ENCODE data around the gene HYCC2.

HYCC2 gene

DNA sequence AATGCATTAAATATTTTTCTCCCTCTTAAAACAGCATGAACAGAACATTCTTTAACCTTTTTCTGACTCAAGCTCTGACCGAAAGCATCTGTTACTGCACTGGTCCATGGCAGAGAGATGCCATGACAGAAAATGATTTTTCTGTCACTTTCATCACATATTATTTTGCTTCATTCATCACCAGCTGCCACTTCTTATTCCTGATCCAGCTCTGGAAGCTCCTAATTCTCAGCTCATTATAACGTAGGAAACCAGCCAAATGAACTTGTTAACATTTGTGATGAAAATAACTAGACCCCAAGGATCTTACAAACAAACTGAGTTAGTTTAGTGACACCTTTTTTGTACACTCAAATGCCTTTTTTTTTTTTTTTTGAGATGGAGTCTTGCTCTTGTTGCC, 36.9 kb upstream of the HYCC2 start:
- ChIA-PET POLR2A (no interaction called here), CTCF (interaction anchor here (1.8 kb wide), 1 partner anchor 50 kb away, joined by 7 read pairs; no protein-coding TSS in a partner anchor)
- no peak overlapping the region for H3K27ac ChIP-seq (ENCODE audit: extremely low read depth, low read depth, low read length)
- H3K9me3 ChIP-seq (ENCODE audit: control insufficient read depth, insufficient read depth, low read depth, low read length): no peaks in the 10 kb centered on the region
- no peaks in the 10 kb centered on the region for H3K36me3 ChIP-seq (ENCODE audit: control insufficient read depth in 2 of 2, insufficient read depth in 1 of 2, low read length in 2 of 2)
- TF ChIP-seq ZNF48 (tag by site-specific recombination; IDR thresholded peaks at IDR 0.05): no peak
- no peak overlapping the region for H3K4me3 ChIP-seq (ENCODE audit: low read depth, low read length)
- no peaks in the 10 kb centered on the region for H3K4me1 ChIP-seq (ENCODE audit: control insufficient read depth, insufficient read depth, low read length)

DNA sequence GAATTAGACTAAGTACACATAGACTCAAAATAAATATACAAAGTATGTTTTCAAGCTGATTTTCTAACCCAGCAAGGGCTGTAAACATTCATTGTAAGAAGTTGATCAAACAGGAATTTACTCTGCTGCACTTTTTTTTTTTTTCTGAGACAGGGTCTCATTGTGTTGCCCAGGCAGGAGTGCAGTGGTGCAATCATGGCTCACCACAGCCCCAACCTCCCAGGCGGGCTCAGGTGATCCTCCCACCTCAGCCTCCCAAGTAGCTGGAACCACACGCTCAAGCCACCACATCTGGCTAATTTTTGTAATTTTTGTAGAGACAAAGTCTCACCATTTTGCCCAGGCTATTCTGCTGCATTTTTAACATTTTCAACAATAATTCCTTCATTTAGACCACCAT, 36.2 kb upstream of the HYCC2 start:
- Histone ChIP-seq H3K27ac (ENCODE audit: extremely low read depth, low read depth, low read length) (no peak overlapping the region), H3K4me3 (ENCODE audit: low read depth, low read length) (no peak overlapping the region), H3K9me3 (ENCODE audit: control insufficient read depth, insufficient read depth, low read depth, low read length) (no peaks in the 10 kb centered on the region), H3K36me3 (ENCODE audit: control insufficient read depth in 2 of 2, insufficient read depth in 1 of 2, low read length in 2 of 2) (no peaks in the 10 kb centered on the region), H3K4me1 (ENCODE audit: control insufficient read depth, insufficient read depth, low read length) (no peaks in the 10 kb centered on the region)
- TF ChIP-seq ZNF138 (tag by site-specific recombination; IDR thresholded peaks at IDR 0.05; ENCODE audit: borderline replicate concordance) (no peak), ZNF600 (tag by site-specific recombination; IDR thresholded peaks at IDR 0.05) (no peak), ZFP37 (tag by site-specific recombination; IDR thresholded peaks at IDR 0.05) (no peak), ZNF610 (tag by site-specific recombination; IDR thresholded peaks at IDR 0.05; ENCODE audit: borderline replicate concordance) (no peak), ZFP69B (tag by site-specific recombination; IDR thresholded peaks at IDR 0.05) (no peak), ZNF10 (tag by site-specific recombination; IDR thresholded peaks at IDR 0.05) (no peak), ZNF639 (tag by site-specific recombination; IDR thresholded peaks at IDR 0.05) (no peak), ZBTB7A (tag by site-specific recombination; IDR thresholded peaks at IDR 0.05; ENCODE audit: low read depth) (no peak), OVOL3 (tag by site-specific recombination; IDR thresholded peaks at IDR 0.05) (no peak), PRDM1 (tag by site-specific recombination; IDR thresholded peaks at IDR 0.05) (no peak)
- TF ChIP-seq, protein P1, sequence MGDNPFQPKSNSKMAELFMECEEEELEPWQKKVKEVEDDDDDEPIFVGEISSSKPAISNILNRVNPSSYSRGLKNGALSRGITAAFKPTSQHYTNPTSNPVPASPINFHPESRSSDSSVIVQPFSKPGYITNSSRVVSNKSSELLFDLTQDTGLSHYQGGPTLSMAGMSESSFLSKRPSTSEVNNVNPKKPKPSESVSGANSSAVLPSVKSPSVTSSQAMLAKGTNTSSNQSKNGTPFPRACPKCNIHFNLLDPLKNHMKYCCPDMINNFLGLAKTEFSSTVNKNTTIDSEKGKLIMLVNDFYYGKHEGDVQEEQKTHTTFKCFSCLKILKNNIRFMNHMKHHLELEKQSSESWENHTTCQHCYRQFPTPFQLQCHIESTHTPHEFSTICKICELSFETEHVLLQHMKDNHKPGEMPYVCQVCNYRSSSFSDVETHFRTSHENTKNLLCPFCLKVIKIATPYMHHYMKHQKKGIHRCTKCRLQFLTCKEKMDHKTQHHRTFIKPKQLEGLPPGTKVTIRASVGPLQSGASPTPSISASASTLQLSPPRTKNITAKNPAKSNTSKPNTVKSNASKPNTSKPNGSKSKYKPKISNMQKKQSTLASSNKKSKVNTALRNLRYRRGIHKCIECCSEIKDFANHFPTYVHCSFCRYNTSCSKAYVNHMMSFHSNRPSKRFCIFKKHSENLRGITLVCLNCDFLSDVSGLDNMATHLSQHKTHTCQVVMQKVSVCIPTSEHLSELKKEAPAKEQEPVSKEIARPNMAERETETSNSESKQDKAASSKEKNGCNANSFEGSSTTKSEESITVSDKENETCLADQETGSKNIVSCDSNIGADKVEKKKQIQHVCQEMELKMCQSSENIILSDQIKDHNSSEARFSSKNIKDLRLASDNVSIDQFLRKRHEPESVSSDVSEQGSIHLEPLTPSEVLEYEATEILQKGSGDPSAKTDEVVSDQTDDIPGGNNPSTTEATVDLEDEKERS (tag by site-specific recombination; IDR thresholded peaks at IDR 0.05): no peak
- POLR2A ChIA-PET: no interaction called here
- CTCF ChIA-PET: interaction anchor here (0.6 to 1.8 kb wide), 2 partner anchors 15 to 50 kb away, joined by 4 to 7 read pairs; no protein-coding TSS in a partner anchor

DNA sequence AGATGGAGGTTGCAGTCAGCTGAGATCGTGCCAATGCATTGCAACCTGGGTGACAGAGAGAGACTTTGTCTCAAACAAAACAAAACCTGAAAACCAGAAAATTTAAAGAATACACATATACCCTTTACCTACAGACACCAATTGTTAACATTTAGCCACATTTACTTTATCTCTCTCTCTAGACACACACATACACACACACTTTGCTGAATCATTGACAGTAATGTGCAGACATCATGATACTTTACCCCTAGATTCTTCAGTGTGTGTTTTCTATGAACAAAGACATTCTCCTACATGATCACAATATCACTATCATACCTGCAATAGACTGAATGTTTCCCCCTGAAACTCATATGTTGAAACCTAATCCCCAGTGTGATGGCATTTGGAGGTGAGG, 34.3 kb upstream of the HYCC2 start:
- ChIA-PET POLR2A (no interaction called here), CTCF (no interaction called here)
- H3K27ac ChIP-seq (ENCODE audit: extremely low read depth, low read depth, low read length): no peak overlapping the region
- H3K9me3 ChIP-seq (ENCODE audit: control insufficient read depth, insufficient read depth, low read depth, low read length): no peaks in the 10 kb centered on the region
- H3K36me3 ChIP-seq (ENCODE audit: control insufficient read depth in 2 of 2, insufficient read depth in 1 of 2, low read length in 2 of 2): no peaks in the 10 kb centered on the region
- H3K4me1 ChIP-seq (ENCODE audit: control insufficient read depth, insufficient read depth, low read length): no peaks in the 10 kb centered on the region
- TF ChIP-seq ZNF792 (tag by site-specific recombination; IDR thresholded peaks at IDR 0.05): no peak
- TF ChIP-seq ZNF571 (tag by site-specific recombination; IDR thresholded peaks at IDR 0.05): no peak
- no peak for TF ChIP-seq ZNF610 (tag by site-specific recombination; IDR thresholded peaks at IDR 0.05; ENCODE audit: borderline replicate concordance)
- TF ChIP-seq ZNF324 (tag by site-specific recombination; IDR thresholded peaks at IDR 0.05): no peak
- no peak for TF ChIP-seq ZNF514 (tag by site-specific recombination; IDR thresholded peaks at IDR 0.05)
- no peak for TF ChIP-seq EGR2 (tag by site-specific recombination; IDR thresholded peaks at IDR 0.05; ENCODE audit: low read depth)
- TF ChIP-seq, protein P2, sequence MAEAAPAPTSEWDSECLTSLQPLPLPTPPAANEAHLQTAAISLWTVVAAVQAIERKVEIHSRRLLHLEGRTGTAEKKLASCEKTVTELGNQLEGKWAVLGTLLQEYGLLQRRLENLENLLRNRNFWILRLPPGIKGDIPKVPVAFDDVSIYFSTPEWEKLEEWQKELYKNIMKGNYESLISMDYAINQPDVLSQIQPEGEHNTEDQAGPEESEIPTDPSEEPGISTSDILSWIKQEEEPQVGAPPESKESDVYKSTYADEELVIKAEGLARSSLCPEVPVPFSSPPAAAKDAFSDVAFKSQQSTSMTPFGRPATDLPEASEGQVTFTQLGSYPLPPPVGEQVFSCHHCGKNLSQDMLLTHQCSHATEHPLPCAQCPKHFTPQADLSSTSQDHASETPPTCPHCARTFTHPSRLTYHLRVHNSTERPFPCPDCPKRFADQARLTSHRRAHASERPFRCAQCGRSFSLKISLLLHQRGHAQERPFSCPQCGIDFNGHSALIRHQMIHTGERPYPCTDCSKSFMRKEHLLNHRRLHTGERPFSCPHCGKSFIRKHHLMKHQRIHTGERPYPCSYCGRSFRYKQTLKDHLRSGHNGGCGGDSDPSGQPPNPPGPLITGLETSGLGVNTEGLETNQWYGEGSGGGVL (tag by site-specific recombination; IDR thresholded peaks at IDR 0.05): no peak
- TF ChIP-seq, protein P3, sequence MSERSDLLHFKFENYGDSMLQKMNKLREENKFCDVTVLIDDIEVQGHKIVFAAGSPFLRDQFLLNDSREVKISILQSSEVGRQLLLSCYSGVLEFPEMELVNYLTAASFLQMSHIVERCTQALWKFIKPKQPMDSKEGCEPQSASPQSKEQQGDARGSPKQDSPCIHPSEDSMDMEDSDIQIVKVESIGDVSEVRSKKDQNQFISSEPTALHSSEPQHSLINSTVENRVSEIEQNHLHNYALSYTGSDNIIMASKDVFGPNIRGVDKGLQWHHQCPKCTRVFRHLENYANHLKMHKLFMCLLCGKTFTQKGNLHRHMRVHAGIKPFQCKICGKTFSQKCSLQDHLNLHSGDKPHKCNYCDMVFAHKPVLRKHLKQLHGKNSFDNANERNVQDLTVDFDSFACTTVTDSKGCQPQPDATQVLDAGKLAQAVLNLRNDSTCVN (tag by site-specific recombination; optimal IDR thresholded peaks at IDR 0.05): no peak
- H3K4me3 ChIP-seq (ENCODE audit: low read depth, low read length): no peak overlapping the region
